ENCODE data around the gene CKLF.

The CKLF gene

DNA sequence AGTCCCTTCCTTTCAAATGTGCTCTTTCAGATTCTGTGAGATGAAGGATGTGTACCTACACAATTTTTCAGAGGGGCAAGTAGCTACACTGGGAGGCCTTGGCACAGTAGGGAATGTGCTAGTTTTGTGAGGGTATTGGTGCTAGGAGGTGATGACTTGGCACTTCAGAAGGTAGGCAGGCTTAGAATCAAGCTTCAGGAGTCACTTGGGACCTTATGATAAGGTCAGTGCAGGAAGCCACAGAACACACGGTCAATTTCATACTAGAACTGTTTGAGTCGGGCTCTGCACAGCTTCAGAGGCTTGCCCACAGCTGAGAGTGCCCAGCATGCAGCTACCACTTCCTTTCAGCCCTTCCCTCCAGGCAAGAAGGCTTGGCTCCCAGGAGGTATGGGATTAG lies 20.0 kb downstream of the CKLF start:
- Histone ChIP-seq H4K20me1 (ENCODE audit: insufficient read depth, low read length) (no peaks in the 10 kb centered on the region), H3K36me3 (ENCODE audit: insufficient read depth, low read length) (0 out of 2 replicates have a peak, but pooled peaks cover 6% of the 10 kb centered on the region), H3K9me3 (ENCODE audit: low read length) (no peaks in the 10 kb centered on the region), H3K9me2 (ENCODE audit: low read depth, low read length) (no peaks in the 10 kb centered on the region), H3K4me3 (ENCODE audit: low read depth, low read length, poor library complexity, severe bottlenecking) (no peak overlapping the region), H3K27me3 (ENCODE audit: insufficient read depth, low read length) (no peaks in the 10 kb centered on the region), H3K4me1 (ENCODE audit: insufficient read depth, low read length, severe bottlenecking) (no peaks in the 10 kb centered on the region), H3F3A (ENCODE audit: insufficient read depth, low read length) (no peaks in the 10 kb centered on the region), H2AFZ (ENCODE audit: low read length) (no peak overlapping the region), H3K9ac (ENCODE audit: low read length) (no peak overlapping the region), H3K79me2 (ENCODE audit: insufficient read depth, low read length) (no peaks in the 10 kb centered on the region), H3K4me2 (ENCODE audit: low read length) (no peak overlapping the region), H3K27ac (ENCODE audit: low read depth, low read length, poor library complexity, severe bottlenecking) (no peak overlapping the region)
- no peak for TF ChIP-seq EZH2 (IDR thresholded peaks at IDR 0.05; ENCODE audit: borderline replicate concordance, low read length)
- TF ChIP-seq, protein P1, sequence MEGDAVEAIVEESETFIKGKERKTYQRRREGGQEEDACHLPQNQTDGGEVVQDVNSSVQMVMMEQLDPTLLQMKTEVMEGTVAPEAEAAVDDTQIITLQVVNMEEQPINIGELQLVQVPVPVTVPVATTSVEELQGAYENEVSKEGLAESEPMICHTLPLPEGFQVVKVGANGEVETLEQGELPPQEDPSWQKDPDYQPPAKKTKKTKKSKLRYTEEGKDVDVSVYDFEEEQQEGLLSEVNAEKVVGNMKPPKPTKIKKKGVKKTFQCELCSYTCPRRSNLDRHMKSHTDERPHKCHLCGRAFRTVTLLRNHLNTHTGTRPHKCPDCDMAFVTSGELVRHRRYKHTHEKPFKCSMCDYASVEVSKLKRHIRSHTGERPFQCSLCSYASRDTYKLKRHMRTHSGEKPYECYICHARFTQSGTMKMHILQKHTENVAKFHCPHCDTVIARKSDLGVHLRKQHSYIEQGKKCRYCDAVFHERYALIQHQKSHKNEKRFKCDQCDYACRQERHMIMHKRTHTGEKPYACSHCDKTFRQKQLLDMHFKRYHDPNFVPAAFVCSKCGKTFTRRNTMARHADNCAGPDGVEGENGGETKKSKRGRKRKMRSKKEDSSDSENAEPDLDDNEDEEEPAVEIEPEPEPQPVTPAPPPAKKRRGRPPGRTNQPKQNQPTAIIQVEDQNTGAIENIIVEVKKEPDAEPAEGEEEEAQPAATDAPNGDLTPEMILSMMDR (IDR thresholded peaks at IDR 0.05; ENCODE audit: low read length): no peak

DNA sequence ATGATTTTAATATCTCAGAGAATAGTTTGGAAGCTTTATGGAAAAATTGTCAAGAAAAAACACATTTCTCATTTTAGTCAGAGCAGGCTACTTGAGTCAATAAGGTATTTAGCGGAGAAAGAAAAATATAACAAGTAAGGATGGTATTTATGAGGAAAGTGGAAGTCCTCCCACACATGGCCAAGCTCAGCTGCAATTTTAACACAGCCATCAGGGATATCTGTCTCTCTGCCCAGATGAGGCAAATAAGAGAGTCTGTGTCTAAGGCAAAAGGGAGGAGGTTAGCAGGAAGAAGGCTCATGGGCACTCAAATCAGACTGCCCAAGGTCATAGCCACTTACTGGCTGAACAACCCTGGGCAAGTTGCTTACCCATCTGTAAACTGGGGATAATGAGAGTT lies 21.7 kb downstream of the CKLF start:
- no peak overlapping the region for H3K9ac ChIP-seq (ENCODE audit: low read length)
- H3K4me2 ChIP-seq (ENCODE audit: low read length): no peak overlapping the region
- no peaks in the 10 kb centered on the region for H3K36me3 ChIP-seq (ENCODE audit: insufficient read depth, low read length)
- no peaks in the 10 kb centered on the region for H3F3A ChIP-seq (ENCODE audit: insufficient read depth, low read length)
- no peak overlapping the region for H3K27ac ChIP-seq (ENCODE audit: low read depth, low read length, poor library complexity, severe bottlenecking)
- no peak overlapping the region for H2AFZ ChIP-seq (ENCODE audit: low read length)
- no peaks in the 10 kb centered on the region for H3K79me2 ChIP-seq (ENCODE audit: insufficient read depth, low read length)
- no peaks in the 10 kb centered on the region for H3K27me3 ChIP-seq (ENCODE audit: insufficient read depth, low read length)
- no peak overlapping the region for H3K4me3 ChIP-seq (ENCODE audit: low read depth, low read length, poor library complexity, severe bottlenecking)
- TF ChIP-seq EZH2 (IDR thresholded peaks at IDR 0.05; ENCODE audit: borderline replicate concordance, low read length): no peak
- TF ChIP-seq, protein P1 (IDR thresholded peaks at IDR 0.05; ENCODE audit: low read length): no peak
- H3K9me2 ChIP-seq (ENCODE audit: low read depth, low read length): no peaks in the 10 kb centered on the region
- no peaks in the 10 kb centered on the region for H3K4me1 ChIP-seq (ENCODE audit: insufficient read depth, low read length, severe bottlenecking)
- no peaks in the 10 kb centered on the region for H3K9me3 ChIP-seq (ENCODE audit: low read length)
- H4K20me1 ChIP-seq (ENCODE audit: insufficient read depth, low read length): no peaks in the 10 kb centered on the region

DNA sequence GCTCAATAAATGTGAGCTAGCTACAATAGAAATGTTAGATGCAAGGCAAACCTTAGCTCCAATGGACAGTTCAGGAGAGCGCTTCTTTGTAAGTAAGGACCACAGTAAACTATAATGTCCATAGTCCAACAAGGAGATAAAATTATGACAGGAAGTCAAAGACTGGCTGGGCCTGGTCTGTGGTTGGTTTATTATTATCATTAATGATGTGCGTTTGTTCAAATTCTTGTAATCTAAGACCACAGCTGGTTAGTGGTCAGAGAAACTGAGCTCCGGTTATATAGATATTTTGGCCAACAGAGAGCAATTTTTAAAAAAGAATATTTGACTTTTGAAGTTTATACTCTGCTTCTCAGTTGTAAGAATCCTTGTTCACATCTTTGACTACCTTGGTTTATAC lies 22.2 kb downstream of the CKLF start:
- no peak overlapping the region for H3K4me2 ChIP-seq (ENCODE audit: low read length)
- no peaks in the 10 kb centered on the region for H4K20me1 ChIP-seq (ENCODE audit: insufficient read depth, low read length)
- no peaks in the 10 kb centered on the region for H3K79me2 ChIP-seq (ENCODE audit: insufficient read depth, low read length)
- no peak overlapping the region for H3K4me3 ChIP-seq (ENCODE audit: low read depth, low read length, poor library complexity, severe bottlenecking)
- TF ChIP-seq, protein P1 (IDR thresholded peaks at IDR 0.05; ENCODE audit: low read length): no peak
- no peak for TF ChIP-seq EZH2 (IDR thresholded peaks at IDR 0.05; ENCODE audit: borderline replicate concordance, low read length)
- H3K36me3 ChIP-seq (ENCODE audit: insufficient read depth, low read length): no peaks in the 10 kb centered on the region
- H3K9ac ChIP-seq (ENCODE audit: low read length): no peak overlapping the region
- no peaks in the 10 kb centered on the region for H3K9me2 ChIP-seq (ENCODE audit: low read depth, low read length)
- H3K27me3 ChIP-seq (ENCODE audit: insufficient read depth, low read length): no peaks in the 10 kb centered on the region
- H3F3A ChIP-seq (ENCODE audit: insufficient read depth, low read length): no peaks in the 10 kb centered on the region
- no peaks in the 10 kb centered on the region for H3K4me1 ChIP-seq (ENCODE audit: insufficient read depth, low read length, severe bottlenecking)
- no peak overlapping the region for H2AFZ ChIP-seq (ENCODE audit: low read length)
- no peaks in the 10 kb centered on the region for H3K9me3 ChIP-seq (ENCODE audit: low read length)
- no peak overlapping the region for H3K27ac ChIP-seq (ENCODE audit: low read depth, low read length, poor library complexity, severe bottlenecking)
